Measurements from ENCODE around the gene EFR3B.
"Not testable (repeated sequence)": the region's sequence is repeated elsewhere in the genome, so short reads cannot be mapped to it uniquely, and the experiment has no call there.

Gene EFR3B

GRCh38 chr2:25105336-25106085 is 63.6 kb downstream of the EFR3B start:
- DNase-seq (ENCODE audit: low read depth) = no peak

- no peak for DNase-seq (ENCODE audit: low read depth)
These were observed 67.9 kb downstream of the EFR3B start for GRCh38 chr2:25109822-25110221.

- no peak for DNase-seq (ENCODE audit: low read depth)
These were observed 70.2 kb downstream of the EFR3B start for GRCh38 chr2:25112113-25112512.

- DNase-seq (ENCODE audit: low read depth) = no peak
These were observed 73.5 kb downstream of the EFR3B start for GRCh38 chr2:25115249-25115883.

- DNase-seq (ENCODE audit: low read depth) = no peak
These were observed 74.0 kb downstream of the EFR3B start for GRCh38 chr2:25115902-25116301.

GRCh38 chr2:25116956-25117355 is 75.1 kb downstream of the EFR3B start:
- DNase-seq (ENCODE audit: low read depth) = no peak

GRCh38 chr2:25119263-25119662 is 77.4 kb downstream of the EFR3B start:
- DNase-seq (ENCODE audit: low read depth) = no peak

- DNase-seq (ENCODE audit: low read depth) = no peak
These were observed 80.5 kb downstream of the EFR3B start for GRCh38 chr2:25122367-25122766.

- no peak for DNase-seq (ENCODE audit: low read depth)
These were observed 81.8 kb downstream of the EFR3B start for GRCh38 chr2:25123682-25124081.

GRCh38 chr2:25125189-25125588 is 83.3 kb downstream of the EFR3B start:
- DNase-seq (ENCODE audit: low read depth) = no peak

- DNase-seq (ENCODE audit: low read depth) = no peak
These were observed 84.1 kb downstream of the EFR3B start for GRCh38 chr2:25125976-25126375.

- not testable (repeated sequence) for DNase-seq (ENCODE audit: low read depth)
These were observed 85.2 kb downstream of the EFR3B start for GRCh38 chr2:25127071-25127470.

- peak; percentile 26 for DNase-seq (ENCODE audit: low read depth)
These were observed 85.8 kb downstream of the EFR3B start for GRCh38 chr2:25127646-25128045.

GRCh38 chr2:25129901-25130520 is 88.1 kb downstream of the EFR3B start:
- no peak for DNase-seq (ENCODE audit: low read depth)

GRCh38 chr2:25131253-25131566 is 89.3 kb downstream of the EFR3B start:
- no peak for DNase-seq (ENCODE audit: low read depth)

- DNase-seq (ENCODE audit: low read depth) = no peak
These were observed 89.9 kb downstream of the EFR3B start for GRCh38 chr2:25131567-25132298.

GRCh38 chr2:25132299-25132635 is 90.4 kb downstream of the EFR3B start:
- DNase-seq (ENCODE audit: low read depth) = no peak

- no peak for DNase-seq (ENCODE audit: low read depth)
These were observed 90.8 kb downstream of the EFR3B start for GRCh38 chr2:25132693-25133092.

GRCh38 chr2:25140535-25140934 is 98.7 kb downstream of the EFR3B start:
- DNase-seq (ENCODE audit: low read depth) = not testable (repeated sequence)

GRCh38 chr2:25141120-25141519 is 99.2 kb downstream of the EFR3B start:
- no peak for DNase-seq (ENCODE audit: low read depth)

- no peak for DNase-seq (ENCODE audit: low read depth)
These were observed 103.9 kb downstream of the EFR3B start for GRCh38 chr2:25145803-25146202.

- DNase-seq (ENCODE audit: low read depth) = no peak
These were observed 105.0 kb downstream of the EFR3B start for GRCh38 chr2:25146896-25147295.

- no peak for DNase-seq (ENCODE audit: low read depth)
These were observed 107.8 kb downstream of the EFR3B start for GRCh38 chr2:25149646-25150045.

Measured in fibroblast of the conjunctiva (primary cell).